NOMO-1 treated with dmso at 0.1 percent for 144 hours (cell line): ENCODE results near the gene EVC.

Experiments used
- DNase-seq: peaks from one replicate; lab custom pipeline; 2025; ENCODE audit not compliant: unreplicated experiment; lab: John Stamatoyannopoulos, UW

EVC gene

DNA sequence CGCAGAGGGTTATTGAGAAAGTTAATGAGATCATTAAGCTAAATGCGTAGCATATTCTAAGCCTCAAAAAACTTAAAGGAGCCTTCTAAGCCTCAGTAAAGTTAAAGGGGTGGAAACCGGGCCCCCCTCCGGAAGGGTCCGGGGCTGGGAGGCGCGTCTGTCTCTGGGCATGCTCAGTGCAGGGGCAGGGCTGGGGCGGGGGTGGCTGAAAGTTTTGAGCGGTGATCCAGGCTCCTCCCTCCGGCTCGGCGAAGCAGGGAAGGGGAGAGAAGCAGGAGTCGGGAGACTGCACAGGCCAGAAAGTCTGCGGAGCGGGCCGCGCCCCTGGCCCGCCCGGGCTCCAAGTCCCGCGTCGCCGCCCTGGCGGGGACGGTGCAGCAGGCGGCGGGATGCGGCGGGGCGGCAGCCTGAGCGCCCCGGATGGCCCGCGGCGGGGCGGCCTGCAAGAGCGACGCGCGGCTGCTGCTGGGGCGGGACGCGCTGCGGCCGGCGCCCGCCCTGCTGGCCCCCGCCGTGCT, at the start of gene EVC:
TSS of gene EVC (plus strand) at position 241 of the 518 bp plus-strand sequence. CDS start at position 421, 180 bp downstream.
- DNase-seq: no peak

DNA sequence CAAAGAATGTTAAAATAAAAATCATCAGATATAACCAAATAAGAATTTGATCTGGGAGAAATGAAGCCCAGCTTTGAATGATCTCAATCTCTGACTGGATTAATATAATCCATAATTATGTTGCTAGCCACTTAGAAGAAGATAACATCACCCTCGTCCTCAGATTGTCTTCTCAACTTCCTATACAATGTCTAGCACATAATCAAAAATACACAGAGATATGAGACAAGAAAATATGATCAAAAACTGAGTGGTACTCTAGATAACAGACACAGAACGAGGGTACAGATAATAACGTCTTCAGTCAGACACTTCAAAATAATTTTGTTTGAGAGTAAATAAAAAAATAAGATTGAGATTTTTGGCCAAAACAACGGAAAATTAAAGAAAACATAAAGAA, 49.8 kb upstream of the EVC start:
- no peak for DNase-seq

DNA sequence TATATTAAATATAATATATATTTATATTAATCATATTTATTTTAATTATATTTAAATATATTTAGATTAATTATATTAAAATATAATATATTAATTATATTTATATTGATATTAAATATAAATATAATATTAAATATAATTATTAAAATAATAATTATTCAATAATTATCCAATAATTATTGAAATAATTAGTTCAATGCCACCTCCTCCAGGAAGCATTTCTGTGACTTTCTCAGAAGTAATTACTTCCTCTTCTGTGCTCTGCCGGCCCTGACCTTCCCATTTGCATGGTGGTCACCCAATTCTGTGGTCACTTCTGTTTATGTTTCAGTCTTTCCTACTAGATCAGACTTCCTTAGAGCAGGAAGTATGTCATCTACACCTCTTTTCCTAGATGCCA, 48.4 kb upstream of the EVC start:
- no peak for DNase-seq

DNA sequence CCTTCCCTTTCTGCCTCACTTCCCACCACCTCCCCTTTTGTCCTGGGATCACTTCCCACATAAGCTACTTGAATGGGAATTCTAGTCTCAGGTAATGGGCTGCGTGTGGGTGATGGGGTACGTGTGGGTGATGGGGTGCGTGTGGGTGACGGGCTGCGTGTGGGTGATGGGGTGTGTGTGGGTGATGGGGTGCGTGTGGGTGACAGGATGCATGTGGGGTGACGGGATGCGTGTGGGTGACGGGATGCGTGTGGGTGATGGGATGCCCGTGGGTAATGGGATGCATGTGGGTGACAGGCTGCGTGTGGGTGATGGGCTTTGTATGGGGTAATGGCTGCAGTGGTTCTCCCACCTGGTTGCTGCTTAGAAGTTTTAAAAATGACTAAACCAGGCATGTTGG, 46.2 kb upstream of the EVC start:
- DNase-seq: no peak

DNA sequence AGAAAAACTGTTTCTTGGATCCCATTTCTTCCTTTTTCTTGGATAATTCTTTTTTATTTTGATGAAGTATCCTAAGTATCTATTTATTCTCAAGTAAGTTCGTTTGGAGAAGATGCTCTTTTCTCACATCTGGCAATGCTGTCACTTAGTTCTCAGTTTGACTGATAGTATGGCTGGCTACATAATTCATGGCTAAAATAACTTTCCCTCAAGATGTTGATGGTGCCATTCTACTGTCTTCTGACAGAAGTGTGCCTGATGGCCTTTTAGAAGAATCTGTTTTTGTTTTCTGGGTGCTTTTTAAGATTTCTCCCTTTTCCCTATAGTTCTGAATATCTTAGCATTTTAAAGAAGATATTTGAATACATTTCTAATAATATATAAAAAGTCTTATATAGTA, 44.3 kb upstream of the EVC start:
- no peak for DNase-seq

DNA sequence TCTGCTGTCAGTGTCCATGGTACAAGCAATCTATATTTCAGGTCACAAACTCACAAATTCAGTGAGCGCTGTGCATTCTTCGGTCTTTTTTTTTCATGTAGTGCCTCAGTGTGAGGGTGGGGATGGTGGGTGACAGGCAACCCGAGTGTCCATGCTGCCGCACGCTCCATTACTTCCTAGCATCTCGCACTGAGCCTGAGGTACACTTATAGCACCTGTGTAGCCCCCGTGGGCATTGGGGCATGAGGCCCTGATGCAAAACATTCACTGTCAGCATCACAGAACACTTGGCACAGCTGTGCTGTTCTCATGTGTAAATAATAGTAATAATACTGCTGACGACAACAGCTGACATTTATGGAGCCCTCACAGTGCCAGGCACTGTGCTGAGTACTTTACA, 34.2 kb upstream of the EVC start:
- DNase-seq: no peak

DNA sequence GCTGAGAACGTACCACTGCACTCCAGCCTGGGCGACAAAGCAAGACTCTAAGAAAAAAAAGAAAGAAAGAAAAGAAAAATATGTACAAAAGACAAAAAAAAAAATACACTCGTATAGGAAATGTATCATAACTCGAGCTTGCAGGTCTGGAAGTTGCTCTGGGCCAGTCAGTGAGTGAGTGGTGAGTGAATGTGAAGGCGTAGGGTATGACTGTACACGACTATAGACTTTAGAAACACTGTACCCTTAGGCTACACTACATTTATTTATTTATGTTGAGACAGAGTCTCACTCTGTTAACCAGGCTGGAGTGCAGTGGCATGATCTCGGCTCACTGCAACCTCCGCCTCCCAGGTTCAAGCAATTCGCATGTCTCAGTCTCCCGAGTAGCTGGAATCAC, 32.0 kb upstream of the EVC start:
- DNase-seq: no peak

DNA sequence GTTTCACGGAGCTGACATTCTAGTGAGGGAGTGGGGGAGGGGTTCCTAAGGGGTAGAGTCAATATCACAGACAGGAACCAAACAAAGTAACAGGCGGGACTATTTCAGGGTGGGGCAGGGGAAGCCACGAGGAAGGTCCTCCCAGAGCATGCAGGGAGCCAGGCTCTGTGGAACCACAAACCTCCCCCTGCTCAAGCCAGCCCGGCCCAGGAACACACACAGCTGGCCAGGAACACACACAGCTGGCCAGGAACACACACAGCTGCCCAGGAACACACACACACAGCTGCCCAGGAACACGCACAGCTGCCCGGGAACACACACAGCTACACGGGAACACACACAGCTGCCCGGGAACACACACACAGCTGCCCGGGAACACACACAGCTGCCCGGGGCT, 27.4 kb upstream of the EVC start:
- no peak for DNase-seq

DNA sequence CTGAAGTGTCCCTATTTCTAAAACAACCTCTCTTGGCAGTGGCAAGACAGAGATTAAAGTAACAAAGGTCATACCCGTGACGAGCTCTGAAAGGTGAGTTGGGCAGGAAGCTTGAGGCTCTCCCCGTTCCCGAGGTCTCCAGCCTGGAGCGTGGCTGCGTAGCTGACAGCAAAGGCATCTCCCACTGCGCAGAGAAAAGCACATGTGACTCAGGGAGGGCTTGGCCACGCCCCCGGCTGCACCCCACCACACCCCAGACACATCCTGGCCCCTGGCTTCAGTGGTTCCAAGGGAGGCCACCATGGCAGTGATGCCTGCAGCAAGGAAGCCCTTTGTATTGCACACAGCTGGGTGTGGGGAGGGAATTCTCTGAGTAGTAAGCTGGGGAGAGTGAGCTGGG, 25.7 kb upstream of the EVC start:
- no peak for DNase-seq

DNA sequence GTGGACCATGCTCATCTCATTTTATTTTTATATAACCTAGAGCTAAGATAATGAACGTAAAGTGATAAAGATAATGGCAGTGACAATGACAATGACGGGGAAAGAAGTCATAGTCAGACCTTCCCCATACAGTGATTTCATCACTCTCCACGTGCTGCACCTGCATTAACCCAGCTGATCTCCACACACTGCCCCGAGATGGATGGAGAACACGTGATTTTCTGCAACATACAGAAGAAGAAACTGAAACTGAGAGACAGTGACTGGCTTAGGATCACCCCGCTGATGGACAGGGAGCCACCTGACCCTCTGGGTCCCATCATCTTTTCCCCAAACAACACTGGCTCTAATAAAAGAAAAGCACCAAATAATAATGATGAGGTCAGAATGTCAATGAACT, 24.7 kb upstream of the EVC start:
- no peak for DNase-seq

DNA sequence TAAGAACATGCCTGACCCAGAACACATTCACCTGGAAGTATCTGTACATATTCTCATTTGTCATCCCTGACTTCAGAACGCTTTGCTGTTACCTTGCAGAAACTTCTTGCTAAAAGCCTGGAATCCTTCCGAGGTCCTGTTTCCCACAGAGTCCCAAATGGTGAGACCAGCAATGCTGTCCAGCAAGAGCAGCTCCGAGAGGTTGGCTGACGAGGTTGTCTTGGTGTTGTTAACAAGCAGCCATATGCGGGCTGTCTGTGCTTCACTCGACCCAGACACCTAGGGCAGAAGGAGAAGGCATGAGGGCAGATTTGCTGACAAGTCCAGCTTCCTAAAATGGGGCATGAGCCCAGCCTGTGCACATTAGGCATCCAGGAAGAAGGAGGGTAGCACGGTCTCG, 21.9 kb upstream of the EVC start:
- DNase-seq: no peak

DNA sequence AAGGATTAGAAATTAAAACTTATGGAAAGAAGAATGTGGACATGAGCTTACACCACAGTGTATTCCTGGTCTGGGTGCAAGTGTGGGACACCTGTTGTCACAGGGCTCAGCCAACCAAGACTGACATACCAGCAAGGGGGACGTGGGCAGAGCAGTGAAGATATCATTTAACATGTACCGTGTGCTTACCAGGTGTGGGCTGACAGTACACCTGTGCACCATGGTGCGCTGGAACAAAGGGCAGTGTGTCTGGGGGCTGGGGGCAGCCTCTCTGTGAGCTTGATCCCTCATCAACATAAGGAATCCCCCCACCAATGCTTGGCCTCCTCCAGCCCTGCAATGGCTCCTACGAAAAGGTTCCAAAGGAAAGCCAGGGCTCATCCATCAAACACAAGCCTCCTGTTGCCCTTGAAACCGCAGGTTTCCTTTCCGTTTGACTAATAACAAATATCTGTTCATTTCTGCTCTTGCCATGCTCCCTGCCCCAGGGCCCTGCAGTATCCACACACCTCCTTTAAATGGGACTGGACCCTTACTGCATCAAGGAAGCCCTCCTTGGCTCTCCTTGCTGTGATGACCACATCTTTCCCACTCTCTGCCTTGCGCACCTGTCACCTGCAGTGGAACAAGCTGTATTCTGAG, 19.4 kb upstream of the EVC start:
- DNase-seq: no peak

DNA sequence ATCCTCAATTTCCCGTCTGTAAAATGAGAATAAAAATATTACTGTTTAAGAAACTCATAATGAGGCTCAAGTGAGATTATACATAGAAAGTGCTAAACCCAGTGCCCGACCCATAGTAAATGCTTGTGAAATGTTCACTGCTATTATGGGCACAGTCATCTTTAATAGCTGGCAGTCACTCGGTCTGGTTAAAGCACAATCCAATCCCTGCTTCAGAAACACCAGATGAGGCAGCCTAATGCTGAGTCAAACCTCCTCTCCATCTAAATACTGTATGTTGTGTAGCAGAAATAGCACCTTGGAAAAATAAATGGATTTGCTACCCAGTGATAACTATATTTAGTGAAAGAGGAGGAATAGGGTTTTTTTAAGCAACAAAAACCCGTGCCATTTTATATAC, 17.1 kb upstream of the EVC start:
- no peak for DNase-seq

DNA sequence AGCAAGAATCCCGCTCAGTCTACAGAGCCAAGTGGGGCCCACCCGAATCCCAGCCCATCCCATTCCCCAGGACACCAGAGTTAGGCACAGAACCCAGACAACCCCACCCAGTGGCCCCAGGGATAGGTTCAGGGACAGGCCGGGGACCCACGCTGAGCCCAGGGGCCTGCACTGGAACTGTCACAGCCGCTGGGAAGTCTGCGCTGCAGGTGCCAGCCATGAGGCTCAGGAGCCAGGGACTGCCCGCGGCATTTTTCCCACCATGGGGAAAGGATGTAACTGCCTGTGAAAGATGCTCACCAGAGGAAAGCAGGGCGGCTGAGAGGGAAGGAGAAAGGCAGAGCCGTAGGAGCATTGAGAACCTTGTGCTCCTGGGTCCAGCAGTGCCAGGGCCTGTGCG, 14.7 kb upstream of the EVC start:
- DNase-seq: no peak

DNA sequence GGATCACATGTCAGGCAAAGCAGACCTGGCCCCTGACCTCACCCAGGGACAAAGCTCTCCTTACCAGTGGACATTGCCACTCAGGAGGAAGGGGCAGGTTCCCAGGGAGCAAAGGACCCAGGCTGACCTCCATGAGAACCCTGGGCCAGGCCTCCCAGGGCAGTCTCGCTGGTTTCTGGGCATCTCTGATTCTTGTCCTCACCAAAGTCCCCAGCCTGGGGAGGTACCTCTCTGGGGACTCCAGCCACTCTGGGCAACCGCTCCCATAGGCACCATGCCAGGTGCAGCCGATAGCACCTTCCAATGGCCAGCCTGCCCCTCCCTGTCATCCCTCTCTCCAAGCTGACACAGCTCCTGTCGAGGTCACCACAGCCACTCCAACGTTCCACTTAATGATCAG, 10.5 kb upstream of the EVC start:
- DNase-seq: no peak

DNA sequence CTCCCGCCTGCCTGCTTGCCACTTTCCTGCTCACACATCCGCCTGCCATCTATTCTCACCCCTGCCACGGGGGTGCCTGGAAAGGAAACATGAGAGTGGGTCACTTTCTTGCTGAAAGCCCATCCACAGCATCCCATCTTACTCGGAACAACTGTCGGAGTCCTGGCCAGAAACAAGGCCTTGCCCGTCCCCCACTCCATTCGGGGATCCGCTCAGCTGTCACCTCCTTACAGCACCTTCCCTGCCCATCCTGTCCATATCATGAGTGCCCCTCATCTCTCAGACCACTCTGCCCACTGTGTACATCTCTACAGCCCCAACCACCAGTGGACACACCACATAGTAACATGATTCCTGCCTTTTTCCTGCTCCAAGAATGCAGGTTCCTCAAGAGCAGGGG, 9.0 kb upstream of the EVC start:
- DNase-seq: no peak

DNA sequence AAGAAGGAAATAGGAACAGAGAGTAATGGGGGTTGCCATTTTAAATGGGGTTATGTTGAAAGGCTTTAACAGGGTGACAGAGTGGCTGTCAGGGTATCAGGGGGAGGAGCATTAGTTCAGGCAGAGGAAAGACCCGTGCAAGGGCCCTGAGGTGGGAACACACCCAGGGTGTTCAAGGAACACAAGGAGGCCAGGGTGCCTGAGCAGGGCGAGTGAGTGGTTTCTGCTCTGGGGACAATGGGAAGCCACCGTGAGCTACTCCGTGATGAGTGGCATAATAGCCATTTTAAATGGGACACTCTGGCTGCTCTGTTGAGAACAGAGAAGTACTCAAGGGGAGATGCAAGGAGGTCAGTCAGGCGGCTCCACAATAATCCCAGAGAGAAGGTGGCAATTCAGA, 7.2 kb upstream of the EVC start:
- DNase-seq: no peak

DNA sequence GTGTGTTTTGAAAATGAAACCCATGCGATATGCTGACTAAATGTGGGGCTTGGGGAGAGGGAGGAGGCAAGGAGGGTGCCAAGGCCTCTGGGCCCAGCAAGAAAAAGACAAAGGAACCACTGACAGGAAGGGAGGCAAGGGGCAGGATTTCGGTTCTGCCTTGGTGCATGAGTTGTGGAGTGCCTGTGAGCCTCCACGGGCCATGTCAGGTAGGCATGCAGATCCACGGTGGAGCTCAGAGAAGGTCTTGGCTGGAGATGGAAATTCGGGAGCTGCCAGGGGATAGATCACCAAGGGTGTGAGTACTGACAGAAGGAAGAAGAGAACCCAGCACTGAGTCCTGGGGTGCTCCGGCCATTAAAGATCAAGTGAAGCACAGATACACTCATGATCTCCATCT, 6.7 kb upstream of the EVC start:
- no peak for DNase-seq

DNA sequence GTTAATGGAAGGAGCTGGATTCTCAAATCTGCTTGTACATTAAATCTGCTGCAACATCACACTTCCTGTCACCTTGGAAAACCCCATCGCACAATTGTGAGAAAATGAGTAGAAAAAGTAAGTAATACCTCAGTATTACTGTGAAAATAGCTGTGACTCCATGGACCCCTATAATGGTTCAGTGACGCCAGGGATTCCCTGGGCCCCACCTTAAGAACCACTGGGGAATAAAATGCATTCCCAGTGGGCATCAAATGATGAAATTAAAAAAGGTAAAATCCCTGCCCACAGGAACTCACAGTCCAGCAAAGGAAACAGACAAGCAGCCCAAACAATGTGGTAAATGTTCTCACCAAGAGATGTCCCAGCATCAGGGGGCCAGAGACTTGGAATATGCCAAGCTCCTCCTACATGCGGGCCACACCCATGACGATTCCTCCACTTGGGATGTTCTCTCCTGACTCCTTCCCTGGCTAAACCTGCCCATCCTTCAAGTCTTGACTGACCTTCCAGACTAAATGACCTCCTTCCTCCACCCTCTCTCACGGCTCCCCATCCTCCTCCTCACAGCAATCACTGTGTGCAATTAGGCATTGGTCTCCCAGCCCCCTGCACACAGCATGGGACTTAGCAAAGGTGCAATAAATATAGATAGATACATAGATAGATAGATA, 5.2 kb upstream of the EVC start:
- DNase-seq: no peak

DNA sequence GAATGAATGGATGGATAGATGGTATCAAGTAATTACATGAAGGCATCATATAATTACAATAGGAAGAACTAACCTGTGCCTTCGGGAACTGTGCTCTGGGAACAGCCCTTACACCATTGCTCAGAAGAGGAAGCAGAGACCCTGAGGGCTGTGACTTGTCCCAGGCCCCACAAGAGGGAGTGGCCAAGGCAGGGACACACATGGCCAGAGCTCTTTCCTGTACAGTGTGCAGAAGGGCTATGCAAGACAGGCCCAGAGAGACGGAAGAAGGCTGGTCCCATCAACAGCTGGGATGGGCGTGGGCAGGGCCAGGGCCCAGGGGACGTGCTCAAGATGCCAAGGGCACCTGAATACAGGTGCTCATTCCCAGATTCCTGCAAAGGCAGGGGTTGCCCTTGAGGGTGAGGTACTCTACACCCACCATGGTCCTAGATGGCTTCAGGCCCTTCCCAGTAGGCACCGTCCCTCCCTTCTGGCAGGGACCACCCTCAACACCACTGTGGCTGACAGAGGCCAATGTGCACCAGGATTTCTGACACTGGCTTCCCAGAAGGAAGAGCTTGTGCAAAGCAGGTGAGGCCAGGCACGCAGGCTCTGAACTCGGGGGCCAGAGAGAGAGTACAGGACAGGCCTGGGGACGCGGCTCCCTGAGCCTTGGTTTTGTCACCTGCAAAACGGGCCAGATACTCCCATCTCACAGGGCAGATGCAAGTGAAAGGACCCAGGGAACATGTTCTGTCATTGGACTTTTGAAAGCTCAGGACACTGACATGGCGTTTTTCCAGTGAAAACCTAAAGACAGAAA, 4.3 kb upstream of the EVC start:
- DNase-seq: no peak

DNA sequence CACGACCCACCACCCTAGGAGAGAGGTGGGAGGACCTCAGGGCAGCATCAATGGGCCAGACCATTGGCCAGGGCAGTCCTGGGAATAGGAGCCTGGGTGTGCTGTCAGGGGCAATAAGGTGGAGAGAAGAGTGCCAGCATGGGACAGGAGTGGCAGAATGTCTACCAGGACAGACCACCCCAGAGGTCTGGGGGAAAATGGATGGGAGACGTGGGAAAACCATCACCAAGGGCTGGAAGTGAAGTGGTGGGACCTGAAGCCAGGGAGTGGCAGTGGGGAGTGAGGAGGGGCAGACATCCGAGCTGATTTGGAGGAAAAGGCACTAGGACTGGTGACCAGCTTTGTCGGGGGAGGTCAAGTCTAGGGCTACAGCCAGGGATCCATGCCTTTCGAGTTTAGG, 3.6 kb upstream of the EVC start:
- DNase-seq: no peak

DNA sequence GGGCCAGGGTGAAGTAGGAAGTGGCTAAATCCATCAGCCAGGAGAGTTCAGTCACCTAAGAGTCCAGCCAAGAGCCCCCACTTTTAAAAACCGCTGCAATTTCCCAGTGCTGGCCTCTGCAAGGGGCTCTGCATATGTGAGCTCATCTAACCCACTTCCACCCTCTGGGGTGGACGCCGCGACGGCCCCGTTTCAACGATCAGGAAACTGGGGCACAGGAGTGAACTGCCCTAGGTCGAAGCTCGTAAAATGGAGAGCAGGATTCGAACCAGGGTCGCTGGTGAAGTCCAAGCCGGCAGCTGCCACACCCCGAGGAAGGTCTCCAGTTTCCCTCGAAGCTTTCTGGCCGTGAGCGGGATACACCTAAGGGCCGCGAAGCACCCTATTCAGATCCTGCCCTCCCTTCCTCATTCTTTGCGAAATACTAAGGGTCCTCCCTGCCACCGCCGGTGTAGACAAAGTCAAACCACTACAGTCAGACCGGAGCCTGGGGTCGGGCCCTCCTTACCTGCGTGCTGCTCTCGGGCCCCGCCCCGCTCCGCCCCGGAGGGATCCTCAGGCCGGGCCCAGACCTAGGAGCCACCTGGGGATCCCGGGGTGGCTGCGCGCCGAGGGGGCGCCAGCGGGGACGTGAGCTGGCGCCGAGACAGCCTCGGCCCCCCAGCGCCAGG, 3.1 kb upstream of the EVC start:
- no peak for DNase-seq
